Activated naive CD4-positive, alpha-beta T cell treated with anti-CD3 and anti-CD28 coated beads for 36 hours (primary cell): ENCODE data around the gene KRT4. TPM values are rescaled to one million over a fixed set of nuclear protein-coding genes. Genes with fewer than 3 reads are reported as not detected.

ENCODE experiments used
- CTCF ChIA-PET: fragments of 350-600 bp; sonication (Branson Sonifier 250); formaldehyde crosslinking; loops from one replicate; lab custom pipeline; 2021; ENCODE audit warnings: antibody characterized with exemption; lab: Charles Lee
- DNase-seq: peaks from one replicate; pipeline ENCODE4 v3.0.0-alpha.2; 2020
- H3K27ac Mint-ChIP-seq: one replicate; pipeline ENCODE4 v1.8.0; 2021; ENCODE audit warnings: mild to moderate bottlenecking, mixed read lengths
- H3K27me3 Mint-ChIP-seq: one replicate; pipeline ENCODE4 v1.8.0; 2021; ENCODE audit warnings: low read depth, mixed read lengths
- H3K36me3 Mint-ChIP-seq: one replicate; pipeline ENCODE4 v1.8.0; 2021; ENCODE audit warnings: low read depth, mixed read lengths
- H3K4me1 Mint-ChIP-seq: one replicate; pipeline ENCODE4 v1.8.0; 2021; ENCODE audit warnings: low read depth, mixed read lengths
- H3K4me3 Mint-ChIP-seq: one replicate; pipeline ENCODE4 v1.8.0; 2021; ENCODE audit warnings: mild to moderate bottlenecking, moderate library complexity, mixed read lengths
- H3K9me3 Mint-ChIP-seq: one replicate; pipeline ENCODE4 v1.8.0; 2021; ENCODE audit warnings: mixed read lengths
- intact Hi-C: fragments of 100-400 bp; cut with micrococcal nuclease; formaldehyde crosslinking; loops from one replicate; pipeline ENCODE4 v1.15.1; 2023
- total RNA-seq, 2 experiments: library from RNA; stranded (reverse); gene quantifications; one replicate each; pipeline ENCODE4 v1.2.3, GENCODE V29; 2021

KRT4 gene
- total RNA-seq, 2 experiments from 2014 or later = not detected

- Mint-ChIP-seq H3K27ac (no peak overlapping the region), H3K36me3 (no peaks in the 10 kb centered on the region), H3K4me3 (no peak overlapping the region), H3K27me3 (peaks cover 14% of the 10 kb centered on the region), H3K9me3 (no peaks in the 10 kb centered on the region), H3K4me1 (peaks cover 13% of the 10 kb centered on the region)
- intact Hi-C loops = no loop called here
- CTCF ChIA-PET = interaction anchor here (1.1 to 1.6 kb wide), 2 partner anchors 89 to 94 kb away, joined by 4 read pairs; no protein-coding TSS in a partner anchor
- DNase-seq = no peak
Measured at GRCh38 chr12:52790427-52791270, 23.3 kb downstream of the KRT4 start.

DNA sequence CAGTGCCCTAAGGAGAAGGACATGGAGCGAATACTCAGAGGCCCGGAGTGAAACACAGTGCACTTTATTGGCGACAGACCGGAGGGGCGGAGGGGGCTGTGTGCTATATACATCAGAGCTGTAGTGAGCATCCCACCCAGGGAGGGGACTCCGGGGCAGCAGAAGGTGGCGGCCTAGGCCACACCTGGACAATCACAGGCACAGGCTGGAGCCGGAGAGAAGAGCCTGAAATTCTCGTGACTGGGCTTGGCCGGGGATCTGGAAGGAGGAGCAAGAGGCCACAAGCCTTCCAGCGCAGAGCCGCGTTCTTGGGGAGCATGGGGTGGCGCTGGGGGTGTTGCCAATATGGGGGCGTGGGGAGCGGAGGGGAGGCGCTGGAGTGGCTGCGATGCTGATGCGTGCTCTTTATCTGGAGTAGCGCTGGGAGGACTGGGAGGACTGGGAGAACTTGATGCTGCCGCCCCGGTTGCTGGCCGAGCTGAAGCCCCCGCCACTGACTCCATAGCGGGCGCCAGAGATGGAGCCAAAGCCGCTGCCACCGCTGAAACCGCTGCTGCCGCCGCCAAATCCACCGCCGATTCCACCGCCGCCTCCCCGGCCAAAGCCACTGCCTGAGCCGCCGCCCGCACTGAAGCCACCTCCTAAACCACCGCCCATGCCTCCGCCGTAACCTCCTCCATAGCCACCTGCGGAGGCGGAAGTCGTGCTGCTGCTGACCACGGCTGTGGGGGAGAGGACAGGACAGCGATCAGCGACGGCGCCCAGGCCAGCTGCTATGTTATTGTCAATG is 24.1 kb downstream of the KRT4 start:
- CTCF ChIA-PET = interaction anchor here (1.1 to 1.6 kb wide), 2 partner anchors 90 to 95 kb away, joined by 4 read pairs; no protein-coding TSS in a partner anchor
- Mint-ChIP-seq H3K4me1 (peaks cover 13% of the 10 kb centered on the region), H3K27me3 (peaks cover 14% of the 10 kb centered on the region), H3K4me3 (no peak overlapping the region), H3K27ac (no peak overlapping the region), H3K36me3 (no peaks in the 10 kb centered on the region), H3K9me3 (no peaks in the 10 kb centered on the region)
- DNase-seq = peak; percentile 17
- intact Hi-C loops = no loop called here

DNA sequence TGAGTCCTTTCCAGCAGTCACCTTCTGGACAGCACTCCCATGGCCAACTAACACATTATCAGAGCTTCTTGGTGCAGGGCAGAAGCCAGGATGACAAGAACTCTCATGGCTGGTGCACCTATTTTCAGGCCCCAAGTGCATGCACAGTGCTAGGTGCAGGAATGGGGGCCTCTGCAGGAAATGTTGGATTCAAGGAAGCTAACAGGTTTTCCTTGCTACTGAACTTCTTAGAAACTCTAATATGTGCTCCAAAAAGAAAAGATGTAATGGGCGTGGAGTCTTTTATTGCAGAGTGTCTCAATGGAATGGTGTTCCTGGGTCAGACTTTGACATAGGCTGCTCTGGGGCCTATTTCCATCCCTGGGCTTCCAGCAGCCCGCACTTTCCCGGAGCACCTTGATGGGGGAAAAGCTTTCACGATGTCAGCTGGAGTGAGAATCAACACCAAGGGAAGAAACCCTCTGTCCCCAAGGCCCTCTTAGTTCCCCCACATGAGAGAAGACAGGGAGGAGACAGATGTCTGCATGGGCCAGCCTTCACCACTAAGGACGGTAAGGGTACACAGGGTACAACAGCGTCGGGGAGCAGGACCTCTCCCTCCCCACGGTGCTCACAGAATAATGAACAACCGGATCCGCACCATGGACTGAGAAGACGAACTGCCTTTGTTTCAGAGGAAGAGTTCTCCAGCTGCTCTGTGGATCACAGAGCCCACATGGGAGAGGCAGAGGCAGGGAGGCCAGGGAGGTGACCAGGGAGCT is 24.9 kb downstream of the KRT4 start:
- no peaks in the 10 kb centered on the region for H3K36me3 Mint-ChIP-seq
- H3K4me1 Mint-ChIP-seq = peaks cover 13% of the 10 kb centered on the region
- peaks cover 14% of the 10 kb centered on the region for H3K27me3 Mint-ChIP-seq
- no peaks in the 10 kb centered on the region for H3K9me3 Mint-ChIP-seq
- no peak overlapping the region for H3K4me3 Mint-ChIP-seq
- CTCF ChIA-PET = interaction anchor here (0.7 kb wide), 1 partner anchor 209 kb away, joined by 3 read pairs; no protein-coding TSS in a partner anchor
- intact Hi-C loops = no loop called here
- H3K27ac Mint-ChIP-seq = no peak overlapping the region
- no peak for DNase-seq

GRCh38 chr12:52788192-52788875 is 25.6 kb downstream of the KRT4 start:
- CTCF ChIA-PET = interaction anchor here (0.7 kb wide), 1 partner anchor 208 kb away, joined by 3 read pairs; no protein-coding TSS in a partner anchor
- H3K9me3 Mint-ChIP-seq = no peaks in the 10 kb centered on the region
- H3K4me1 Mint-ChIP-seq = peaks cover 13% of the 10 kb centered on the region
- no peak for DNase-seq
- H3K27me3 Mint-ChIP-seq = peaks cover 14% of the 10 kb centered on the region
- intact Hi-C loops = no loop called here
- no peak overlapping the region for H3K4me3 Mint-ChIP-seq
- no peak overlapping the region for H3K27ac Mint-ChIP-seq
- H3K36me3 Mint-ChIP-seq = no peaks in the 10 kb centered on the region

GRCh38 chr12:52787324-52788191 is 26.4 kb downstream of the KRT4 start:
- CTCF ChIA-PET = no interaction called here
- no peak overlapping the region for H3K27ac Mint-ChIP-seq
- no peak for DNase-seq
- H3K27me3 Mint-ChIP-seq = peaks cover 14% of the 10 kb centered on the region
- H3K4me3 Mint-ChIP-seq = no peak overlapping the region
- intact Hi-C loops = no loop called here
- H3K9me3 Mint-ChIP-seq = no peaks in the 10 kb centered on the region
- H3K4me1 Mint-ChIP-seq = peaks cover 13% of the 10 kb centered on the region
- no peaks in the 10 kb centered on the region for H3K36me3 Mint-ChIP-seq

GRCh38 chr12:52784909-52785308 is 29.0 kb downstream of the KRT4 start:
- Mint-ChIP-seq H3K4me1 (peaks cover 5% of the 10 kb centered on the region), H3K27me3 (peaks cover 8% of the 10 kb centered on the region), H3K9me3 (no peaks in the 10 kb centered on the region), H3K36me3 (no peaks in the 10 kb centered on the region), H3K27ac (no peak overlapping the region), H3K4me3 (no peak overlapping the region)
- intact Hi-C loops = no loop called here
- CTCF ChIA-PET = no interaction called here
- DNase-seq = no peak

- no peaks in the 10 kb centered on the region for H3K27me3 Mint-ChIP-seq
Measured at GRCh38 chr12:52783563-52784316, 30.2 kb downstream of the KRT4 start.

GRCh38 chr12:52782502-52782901 is 31.4 kb downstream of the KRT4 start:
- intact Hi-C loops = no loop called here
- no peak overlapping the region for H3K4me3 Mint-ChIP-seq
- H3K36me3 Mint-ChIP-seq = no peaks in the 10 kb centered on the region
- no peaks in the 10 kb centered on the region for H3K4me1 Mint-ChIP-seq
- no peaks in the 10 kb centered on the region for H3K27me3 Mint-ChIP-seq
- DNase-seq = no peak
- H3K27ac Mint-ChIP-seq = no peak overlapping the region
- no peaks in the 10 kb centered on the region for H3K9me3 Mint-ChIP-seq
- CTCF ChIA-PET = no interaction called here

More at GRCh38 chr12:52783563-52784316, 30.2 kb downstream of the KRT4 start:
- no peak overlapping the region for H3K4me3 Mint-ChIP-seq
- H3K36me3 Mint-ChIP-seq = no peaks in the 10 kb centered on the region
- no peaks in the 10 kb centered on the region for H3K4me1 Mint-ChIP-seq
- no peaks in the 10 kb centered on the region for H3K9me3 Mint-ChIP-seq
- intact Hi-C loops = no loop called here
- DNase-seq = no peak
- CTCF ChIA-PET = no interaction called here
- no peak overlapping the region for H3K27ac Mint-ChIP-seq

GRCh38 chr12:52781399-52782082 is 32.4 kb downstream of the KRT4 start:
- no peaks in the 10 kb centered on the region for H3K9me3 Mint-ChIP-seq
- CTCF ChIA-PET = interaction anchor here (0.9 to 1.6 kb wide), 3 partner anchors 97 to 198 kb away, joined by 3 to 6 read pairs (median 3); no protein-coding TSS in a partner anchor
- H3K4me1 Mint-ChIP-seq = no peaks in the 10 kb centered on the region
- no peaks in the 10 kb centered on the region for H3K36me3 Mint-ChIP-seq
- H3K27me3 Mint-ChIP-seq = no peaks in the 10 kb centered on the region
- H3K27ac Mint-ChIP-seq = no peak overlapping the region
- intact Hi-C loops = no loop called here
- H3K4me3 Mint-ChIP-seq = no peak overlapping the region
- DNase-seq = no peak

- H3K27me3 Mint-ChIP-seq = no peaks in the 10 kb centered on the region
Measured at GRCh38 chr12:52779914-52780313, 34.0 kb downstream of the KRT4 start.

More at GRCh38 chr12:52779914-52780313, 34.0 kb downstream of the KRT4 start:
- Mint-ChIP-seq H3K36me3 (no peaks in the 10 kb centered on the region), H3K9me3 (no peaks in the 10 kb centered on the region), H3K27ac (no peak overlapping the region), H3K4me3 (no peak overlapping the region), H3K4me1 (no peaks in the 10 kb centered on the region)
- no peak for DNase-seq
- intact Hi-C loops = no loop called here
- CTCF ChIA-PET = interaction anchor here (1.5 to 1.6 kb wide), 2 partner anchors 100 to 196 kb away, joined by 3 to 6 read pairs; no protein-coding TSS in a partner anchor
